GM18907 (cell line): ENCODE results near the gene ATE1.
"Not testable (repeated sequence)": the region's sequence is repeated elsewhere in the genome, so short reads cannot be mapped to it uniquely, and the experiment has no call there.

Experiments used
- ATAC-seq: cut with Tn5 transposase; IDR thresholded peaks from one replicate; pipeline ENCODE4 v1.9.1; 2021; ENCODE audit warnings: mild to moderate bottlenecking, moderate library complexity; ENCODE audit not compliant: unreplicated experiment

ATE1 gene

GRCh38 chr10:121833387-121833786 is 94.4 kb downstream of the ATE1 start:
- ATAC-seq: no peak

DNA sequence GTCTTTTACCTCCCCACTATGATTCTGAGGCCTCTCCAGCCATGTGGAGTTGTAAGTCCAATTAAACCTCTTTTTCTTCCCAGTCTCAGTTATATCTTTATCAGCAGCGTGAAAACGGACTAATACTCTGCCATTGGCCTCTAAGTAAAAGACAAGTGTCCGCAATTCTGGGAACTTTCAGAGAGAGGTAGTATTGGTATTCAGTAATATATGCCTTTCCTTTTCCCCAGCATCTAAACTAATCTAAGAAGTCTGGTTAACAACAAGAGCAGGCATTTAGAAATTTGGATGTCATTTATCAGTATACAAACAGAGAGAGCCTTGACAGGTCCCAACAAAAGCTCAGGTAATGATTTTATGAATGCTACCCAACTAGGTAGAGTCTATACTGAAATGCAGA is 95.2 kb downstream of the ATE1 start:
- ATAC-seq: no peak

GRCh38 chr10:121831777-121832176 is 96.1 kb downstream of the ATE1 start:
- no peak for ATAC-seq

GRCh38 chr10:121831237-121831636 is 96.6 kb downstream of the ATE1 start:
- ATAC-seq: no peak

- no peak for ATAC-seq
Observed at GRCh38 chr10:121830101-121830500, 97.7 kb downstream of the ATE1 start.

- ATAC-seq: no peak
Observed at GRCh38 chr10:121828045-121828444, 99.8 kb downstream of the ATE1 start.

- ATAC-seq: not testable (repeated sequence)
Observed at GRCh38 chr10:121826773-121827172, 101.1 kb downstream of the ATE1 start.

GRCh38 chr10:121823993-121824463 is 103.8 kb downstream of the ATE1 start:
- no peak for ATAC-seq

- no peak for ATAC-seq
Observed at GRCh38 chr10:121822724-121823123, 105.1 kb downstream of the ATE1 start.

DNA sequence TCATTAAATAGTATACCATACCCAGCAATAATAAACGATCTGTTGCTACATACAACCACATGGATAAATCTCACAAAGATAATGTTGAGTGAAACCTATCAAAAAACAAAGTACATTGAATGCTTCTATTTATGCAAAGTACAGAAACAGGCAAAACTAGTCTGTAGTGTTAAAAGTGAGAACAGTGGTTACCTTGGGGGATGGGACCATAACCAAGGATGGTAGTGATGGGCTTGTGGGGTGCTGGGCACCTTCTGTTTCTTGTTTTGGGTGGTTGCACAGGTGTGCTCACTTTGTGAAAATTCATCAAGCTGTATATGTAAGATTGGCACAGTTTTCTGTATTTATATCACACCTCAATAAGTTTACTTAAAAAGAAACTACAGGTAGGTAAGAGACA is 105.7 kb downstream of the ATE1 start:
- peak; percentile 49 for ATAC-seq

DNA sequence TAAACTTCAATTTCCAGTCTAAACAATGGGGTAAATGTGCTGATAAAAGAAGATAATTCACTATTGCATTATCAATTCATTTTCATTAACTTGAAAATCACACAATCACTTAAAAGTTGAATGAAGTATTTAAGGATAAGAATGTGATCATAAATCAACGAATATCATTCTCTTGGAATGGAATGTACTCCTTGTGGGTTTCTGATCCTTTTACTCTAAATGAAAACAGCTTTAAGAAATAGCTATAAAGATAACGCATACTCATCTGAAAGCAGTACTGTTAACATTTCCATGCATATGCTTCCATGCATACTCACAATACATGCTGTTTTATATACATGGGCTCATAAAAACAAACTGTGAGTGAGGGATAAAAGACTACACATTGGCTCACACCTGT is 108.8 kb downstream of the ATE1 start:
- no peak for ATAC-seq

DNA sequence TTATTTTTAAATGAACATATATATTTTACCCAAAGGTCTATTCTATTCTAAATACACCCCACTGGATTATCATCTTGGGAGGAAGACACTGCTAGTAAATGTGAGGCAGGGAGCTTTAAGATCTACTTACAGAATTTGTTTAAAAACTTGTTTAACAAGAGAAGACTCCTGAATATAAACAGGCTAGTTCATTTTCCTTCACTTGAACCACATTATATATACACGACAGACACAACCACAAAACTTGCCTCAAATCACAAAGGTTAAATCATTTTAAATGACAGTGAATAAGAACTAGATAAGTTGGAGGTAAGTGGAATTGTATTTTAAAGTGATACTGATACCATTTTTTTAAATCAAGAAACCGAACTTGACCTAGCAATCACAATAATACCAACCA is 109.2 kb downstream of the ATE1 start:
- no peak for ATAC-seq

GRCh38 chr10:121816197-121816596 is 111.6 kb downstream of the ATE1 start:
- no peak for ATAC-seq

GRCh38 chr10:121813857-121814256 is 114.0 kb downstream of the ATE1 start:
- no peak for ATAC-seq

GRCh38 chr10:121813211-121813815 is 114.5 kb downstream of the ATE1 start:
- no peak for ATAC-seq

GRCh38 chr10:121812031-121812430 is 115.8 kb downstream of the ATE1 start:
- no peak for ATAC-seq

DNA sequence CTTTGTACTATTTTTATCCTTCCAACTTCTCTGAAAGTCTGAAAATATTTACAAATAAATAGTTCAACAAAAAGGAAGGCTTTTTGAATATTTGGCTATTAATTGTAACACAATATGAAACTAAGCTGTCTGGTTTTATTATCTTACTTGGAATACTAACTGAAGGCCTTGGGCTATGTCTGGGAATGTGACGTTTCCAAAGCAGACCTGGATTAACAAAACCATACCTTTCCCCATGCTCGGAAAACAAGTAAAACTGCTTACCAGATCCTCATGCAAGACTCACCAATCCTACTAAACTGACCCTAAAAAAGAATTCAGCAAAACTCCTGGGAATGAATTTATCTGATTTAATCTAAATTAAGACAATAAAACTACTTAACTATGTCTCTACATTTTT is 116.4 kb downstream of the ATE1 start:
- no peak for ATAC-seq

GRCh38 chr10:121808835-121809234 is 119.0 kb downstream of the ATE1 start:
- ATAC-seq: no peak

DNA sequence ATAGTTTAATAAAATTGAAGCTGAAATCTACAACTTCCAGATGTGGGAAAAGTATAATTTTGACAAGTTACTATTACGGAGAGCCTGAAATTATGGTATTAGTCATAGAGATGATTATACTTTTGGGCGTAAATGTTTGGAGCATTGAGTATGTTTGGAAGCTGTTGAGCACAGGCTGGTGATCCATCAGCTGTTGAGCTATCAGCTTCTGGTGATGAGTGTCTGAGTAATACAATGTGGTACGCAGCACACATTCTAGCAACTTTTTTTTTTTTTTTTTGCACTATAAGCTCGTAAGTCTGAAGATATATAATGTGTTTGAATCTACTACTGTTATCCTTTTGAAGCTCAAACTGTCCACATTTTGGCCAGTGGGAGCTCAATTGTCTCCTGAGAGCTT is 123.4 kb downstream of the ATE1 start:
- no peak for ATAC-seq

DNA sequence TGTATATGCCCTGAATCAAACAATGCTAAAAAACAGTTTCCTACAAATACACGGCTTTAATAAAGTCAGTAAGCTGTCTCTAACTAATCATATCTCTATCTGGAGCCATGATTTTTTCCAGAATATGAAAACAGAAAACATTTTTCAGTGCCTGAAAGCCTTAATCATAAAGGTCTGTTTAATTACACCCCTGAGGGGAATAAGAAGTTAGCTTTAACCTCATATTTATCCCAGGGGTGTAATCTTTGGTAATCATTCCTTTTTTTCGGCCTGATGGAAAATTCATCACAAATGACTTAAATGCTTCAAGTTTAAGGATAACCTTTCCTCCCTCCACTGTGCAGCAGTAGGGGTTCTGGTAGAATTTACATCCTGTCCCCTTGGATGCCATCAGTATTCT is 124.2 kb downstream of the ATE1 start:
- ATAC-seq: no peak

DNA sequence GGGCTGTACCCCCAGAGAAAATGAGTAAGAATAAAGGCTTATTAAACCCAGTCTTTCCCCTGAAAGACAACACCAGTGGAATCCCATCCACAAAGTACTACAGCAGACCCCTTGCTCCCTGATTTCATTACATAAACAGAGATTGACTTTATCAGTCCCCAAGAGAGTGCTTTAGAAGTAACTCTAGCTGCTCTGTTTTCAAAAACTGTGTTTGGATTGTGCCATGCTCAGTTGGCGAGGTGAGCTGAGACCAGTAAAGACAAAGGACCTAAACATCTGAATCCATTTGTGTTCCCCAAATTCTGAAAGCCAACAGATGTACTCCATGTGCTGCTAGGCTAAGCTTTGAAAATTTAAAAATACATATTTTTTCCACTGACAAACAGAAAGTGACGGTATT is 127.0 kb downstream of the ATE1 start:
- ATAC-seq: no peak

GRCh38 chr10:121800146-121800545 is 127.7 kb downstream of the ATE1 start:
- no peak for ATAC-seq

GRCh38 chr10:121797490-121797889 is 130.3 kb downstream of the ATE1 start:
- no peak for ATAC-seq
